ENCODE measurements around the gene FANCI.

GRCh38 chr15:89209057-89209456, 34.7 kb upstream of the FANCI start:
- TF ChIP-seq POLR2AphosphoS5 (IDR thresholded peaks at IDR 0.05; ENCODE audit: low read depth, low read length), result no peak
- TF ChIP-seq POLR2A (IDR thresholded peaks at IDR 0.05; ENCODE audit: low read depth, low read length), result no peak
- no peak for TF ChIP-seq TAF1 (IDR thresholded peaks at IDR 0.05; ENCODE audit: borderline replicate concordance, low read depth, low read length)
